Rectal smooth muscle tissue (tissue), 1 donor: Measurements from ENCODE around the gene TMEM181.
"Not testable (repeated sequence)": the region's sequence is repeated elsewhere in the genome, so short reads cannot be mapped to it uniquely, and the experiment has no call there.

Source experiments
- H3K27ac ChIP-seq: one replicate; pipeline ENCODE4 v1.7.0; 2013; ENCODE audit warnings: low read depth, low read length, inconsistent platforms
- H3K27me3 ChIP-seq: one replicate; pipeline ENCODE4 v1.7.0; 2013; ENCODE audit warnings: low read length; ENCODE audit not compliant: control insufficient read depth, insufficient read depth
- H3K36me3 ChIP-seq: one replicate; pipeline ENCODE4 v1.7.0; 2013; ENCODE audit warnings: low read length; ENCODE audit not compliant: control insufficient read depth, insufficient read depth
- H3K4me1 ChIP-seq: one replicate; pipeline ENCODE4 v1.7.0; 2013; ENCODE audit warnings: low read length; ENCODE audit not compliant: control insufficient read depth, insufficient read depth
- H3K4me3 ChIP-seq: one replicate; pipeline ENCODE4 v1.7.0; 2013; ENCODE audit warnings: low read length
- H3K9ac ChIP-seq: one replicate; pipeline ENCODE4 v1.7.0; 2013; ENCODE audit warnings: low read length

The TMEM181 gene

GRCh38 chr6:158595223-158595622, 35.3 kb downstream of the TMEM181 start:
- Histone ChIP-seq H3K36me3 (peaks cover 8% of the 10 kb centered on the region), H3K4me1 (no peaks in the 10 kb centered on the region), H3K27ac (no peak overlapping the region), H3K9ac (no peak overlapping the region), H3K27me3 (no peaks in the 10 kb centered on the region), H3K4me3 (no peak overlapping the region)

GRCh38 chr6:158596861-158597260, 37.0 kb downstream of the TMEM181 start:
- Histone ChIP-seq H3K9ac (no peak overlapping the region), H3K27ac (no peak overlapping the region), H3K36me3 (peaks cover under 1% of the 10 kb centered on the region), H3K4me3 (no peak overlapping the region), H3K4me1 (no peaks in the 10 kb centered on the region), H3K27me3 (no peaks in the 10 kb centered on the region)

- Histone ChIP-seq H3K36me3 (peaks cover under 1% of the 10 kb centered on the region), H3K9ac (no peak overlapping the region), H3K27me3 (no peaks in the 10 kb centered on the region), H3K27ac (no peak overlapping the region), H3K4me3 (no peak overlapping the region), H3K4me1 (no peaks in the 10 kb centered on the region)
These were observed 37.7 kb downstream of the TMEM181 start for GRCh38 chr6:158597565-158597964.

GRCh38 chr6:158599635-158600034, 39.7 kb downstream of the TMEM181 start:
- Histone ChIP-seq H3K4me1 (no peaks in the 10 kb centered on the region), H3K36me3 (peaks cover 2% of the 10 kb centered on the region), H3K27ac (no peak overlapping the region), H3K27me3 (no peaks in the 10 kb centered on the region), H3K9ac (no peak overlapping the region), H3K4me3 (no peak overlapping the region)

GRCh38 chr6:158603261-158604047, 43.6 kb downstream of the TMEM181 start:
- Histone ChIP-seq H3K4me3 (no peak overlapping the region), H3K4me1 (no peaks in the 10 kb centered on the region), H3K9ac (no peak overlapping the region), H3K36me3 (peaks cover 11% of the 10 kb centered on the region), H3K27me3 (no peaks in the 10 kb centered on the region), H3K27ac (no peak overlapping the region)

GRCh38 chr6:158604048-158604406, 44.1 kb downstream of the TMEM181 start:
- Histone ChIP-seq H3K9ac (no peak overlapping the region), H3K27me3 (no peaks in the 10 kb centered on the region), H3K27ac (no peak overlapping the region), H3K4me1 (no peaks in the 10 kb centered on the region), H3K36me3 (peaks cover 11% of the 10 kb centered on the region), H3K4me3 (no peak overlapping the region)

GRCh38 chr6:158605266-158605878, 45.5 kb downstream of the TMEM181 start:
- Histone ChIP-seq H3K27ac (no peak overlapping the region), H3K9ac (no peak overlapping the region), H3K36me3 (peaks cover 19% of the 10 kb centered on the region), H3K27me3 (no peaks in the 10 kb centered on the region), H3K4me3 (no peak overlapping the region), H3K4me1 (no peaks in the 10 kb centered on the region)

- H3K4me1 ChIP-seq, H3K9ac ChIP-seq, H3K27me3 ChIP-seq, H3K4me3 ChIP-seq, H3K27ac ChIP-seq: not testable (repeated sequence)
- H3K36me3 ChIP-seq = peaks cover 19% of the 10 kb centered on the region
These were observed 46.1 kb downstream of the TMEM181 start for GRCh38 chr6:158606011-158606410.

GRCh38 chr6:158606935-158607334, 47.0 kb downstream of the TMEM181 start:
- no peak overlapping the region for H3K27ac ChIP-seq
- peaks cover 19% of the 10 kb centered on the region for H3K36me3 ChIP-seq

GRCh38 chr6:158607411-158608170, 47.7 kb downstream of the TMEM181 start:
- Histone ChIP-seq H3K27ac (no peak overlapping the region), H3K9ac (no peak overlapping the region), H3K4me3 (no peak overlapping the region), H3K36me3 (peaks cover 19% of the 10 kb centered on the region), H3K4me1 (no peaks in the 10 kb centered on the region), H3K27me3 (no peaks in the 10 kb centered on the region)

More at GRCh38 chr6:158606935-158607334, 47.0 kb downstream of the TMEM181 start:
- Histone ChIP-seq H3K4me3 (no peak overlapping the region), H3K9ac (no peak overlapping the region), H3K27me3 (no peaks in the 10 kb centered on the region), H3K4me1 (no peaks in the 10 kb centered on the region)

GRCh38 chr6:158608221-158608620, 48.3 kb downstream of the TMEM181 start:
- Histone ChIP-seq H3K9ac (no peak overlapping the region), H3K4me3 (no peak overlapping the region), H3K4me1 (no peaks in the 10 kb centered on the region), H3K27me3 (no peaks in the 10 kb centered on the region), H3K36me3 (peaks cover 17% of the 10 kb centered on the region), H3K27ac (no peak overlapping the region)

GRCh38 chr6:158609455-158610155, 49.7 kb downstream of the TMEM181 start:
- Histone ChIP-seq H3K27me3 (no peaks in the 10 kb centered on the region), H3K27ac (no peak overlapping the region), H3K4me3 (no peak overlapping the region), H3K9ac (no peak overlapping the region), H3K4me1 (no peaks in the 10 kb centered on the region), H3K36me3 (peaks cover 17% of the 10 kb centered on the region)
